Measurements from ENCODE around the gene NLRC5.

The NLRC5 gene

GRCh38 chr16:57023541-57024249 is 34.3 kb downstream of the NLRC5 start:
- peak; percentile 55 for DNase-seq (ENCODE audit: low read depth)

GRCh38 chr16:57024894-57025680 is 35.7 kb downstream of the NLRC5 start:
- no peak for DNase-seq (ENCODE audit: low read depth)

- no peak for DNase-seq (ENCODE audit: low read depth)
These were observed 36.8 kb downstream of the NLRC5 start for GRCh38 chr16:57025941-57026777.

- DNase-seq (ENCODE audit: low read depth) = no peak
These were observed 37.4 kb downstream of the NLRC5 start for GRCh38 chr16:57026778-57027062.

- no peak for DNase-seq (ENCODE audit: low read depth)
These were observed 37.7 kb downstream of the NLRC5 start for GRCh38 chr16:57027067-57027466.

GRCh38 chr16:57028086-57028485 is 38.7 kb downstream of the NLRC5 start:
- no peak for DNase-seq (ENCODE audit: low read depth)

GRCh38 chr16:57029161-57030160 is 40.1 kb downstream of the NLRC5 start:
- DNase-seq (ENCODE audit: low read depth) = no peak

- no peak for DNase-seq (ENCODE audit: low read depth)
These were observed 41.1 kb downstream of the NLRC5 start for GRCh38 chr16:57030346-57030902.

GRCh38 chr16:57031156-57031555 is 41.8 kb downstream of the NLRC5 start:
- DNase-seq (ENCODE audit: low read depth) = no peak

- DNase-seq (ENCODE audit: low read depth) = no peak
These were observed 43.0 kb downstream of the NLRC5 start for GRCh38 chr16:57032346-57032745.

GRCh38 chr16:57032931-57033330 is 43.6 kb downstream of the NLRC5 start:
- no peak for DNase-seq (ENCODE audit: low read depth)

GRCh38 chr16:57036315-57036714 is 47.0 kb downstream of the NLRC5 start:
- no peak for DNase-seq (ENCODE audit: low read depth)

- no peak for DNase-seq (ENCODE audit: low read depth)
These were observed 47.6 kb downstream of the NLRC5 start for GRCh38 chr16:57036945-57037344.

- no peak for DNase-seq (ENCODE audit: low read depth)
These were observed 48.8 kb downstream of the NLRC5 start for GRCh38 chr16:57038166-57038565.

- DNase-seq (ENCODE audit: low read depth) = no peak
These were observed 49.9 kb downstream of the NLRC5 start for GRCh38 chr16:57039148-57039812.

GRCh38 chr16:57041182-57042156 is 52.1 kb downstream of the NLRC5 start:
- peak; percentile 77 for DNase-seq (ENCODE audit: low read depth)

GRCh38 chr16:57042157-57043111 is 53.1 kb downstream of the NLRC5 start:
- DNase-seq (ENCODE audit: low read depth) = peak; percentile 77

- DNase-seq (ENCODE audit: low read depth) = no peak
These were observed 53.9 kb downstream of the NLRC5 start for GRCh38 chr16:57043248-57043647.
